Uterine smooth muscle cell (primary cell): ENCODE results near the gene CRYBG3. TPM values are rescaled to one million over a fixed set of nuclear protein-coding genes. Genes with fewer than 3 reads are reported as not detected.

Experiments used
- total RNA-seq: library from RNA; depleted of rRNA; stranded (reverse); fragments of >200 nt; gene quantifications from 2 replicates; pipeline ENCODE4 v1.2.3, GENCODE V29; 2014

CRYBG3 gene
- total RNA-seq, result 28.4 and 34.1 TPM in 2 replicates

GRCh38 chr3:97821774-97822358 is at the start of gene CRYBG3:
Gene CRYBG3, plus strand, starts transcription at chr3:97822011. Its CDS starts 196 bp downstream, at chr3:97822207.

DNA sequence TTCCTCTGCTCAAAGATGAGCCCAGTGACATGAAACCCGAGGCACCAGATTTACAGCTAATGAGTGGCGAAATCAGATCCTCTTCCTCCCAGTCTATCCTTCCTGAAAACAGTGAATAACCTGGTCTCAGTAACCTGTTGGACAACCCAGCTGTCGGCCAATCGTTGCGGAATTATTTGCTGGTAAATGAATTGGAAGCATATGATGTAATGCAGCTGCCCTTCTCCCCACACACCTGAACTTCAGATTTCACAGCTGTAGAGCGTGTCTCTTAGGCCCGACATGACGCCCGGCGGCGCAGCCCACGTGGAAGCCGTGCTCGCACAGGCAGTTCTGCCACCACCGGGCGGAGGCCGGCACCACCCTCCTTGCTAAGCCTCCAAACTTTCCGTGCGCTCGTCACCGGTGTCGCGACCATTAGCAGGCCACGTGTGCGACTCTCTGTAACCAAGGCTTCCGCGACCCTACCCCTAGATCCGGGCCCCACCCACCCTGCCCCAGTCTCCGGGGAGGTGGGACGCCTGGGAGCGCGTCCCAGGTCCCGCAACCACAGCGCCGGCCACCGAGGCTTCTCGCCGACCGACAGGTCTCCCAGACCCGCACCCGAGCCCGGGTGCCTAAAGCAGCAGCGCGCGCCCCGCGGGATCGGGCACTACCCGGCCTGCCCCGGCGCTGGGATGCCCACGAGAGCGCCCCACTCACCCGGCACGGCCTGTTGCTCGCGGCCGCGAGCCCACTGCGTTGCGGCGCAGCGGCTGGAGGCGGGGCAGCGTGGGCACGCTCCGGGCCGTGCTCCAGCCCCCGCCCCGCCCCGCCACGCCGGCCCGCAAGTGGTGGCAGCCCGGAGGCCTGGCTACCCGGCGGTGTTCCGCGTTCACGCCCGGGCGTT is 150.1 kb downstream of the CRYBG3 start, which contains the start of gene RIOX2:
Gene RIOX2 (minus strand): TSS at position 753 of the 889 bp plus-strand sequence. CDS start 4,838 bp downstream, outside the sequence.

Other genes starting within 250 kb of the CRYBG3 start
- gene ARL6, start 57.3 kb upstream of the CRYBG3 start, total RNA-seq, result 9.0 and 13.2 TPM in 2 replicates
- gene RIOX2, start 150.4 kb downstream of the CRYBG3 start, total RNA-seq, result 31.3 and 38.2 TPM in 2 replicates
- not detected in 2 replicates for gene GABRR3, start 213.3 kb downstream of the CRYBG3 start, total RNA-seq